CD4-positive, CD25-positive, alpha-beta regulatory T cell (primary cell): ENCODE data around the gene FRMD1. TPM values are rescaled to one million over a fixed set of nuclear protein-coding genes. Genes with fewer than 3 reads are reported as not detected.

ENCODE experiments used
- ATAC-seq, 2 donors: fragments of 150-1000 bp; cut with Tn5 transposase; one replicate each; pipeline ENCODE4 v1.10.0; 2021; ENCODE audit warnings: low read depth in 2 of 2, moderate number of reproducible peaks in 2 of 2, moderate library complexity in 1 of 2
- DNase-seq, 3 donors: peaks; one replicate each; pipeline versions ENCODE4 v3.0.0 to v3.0.0-alpha.2; 2012 to 2022; ENCODE audit warnings: mixed read lengths in 1 of 3
- H3K27ac ChIP-seq: one replicate; pipeline ENCODE4 v1.7.0; 2013; ENCODE audit warnings: mild to moderate bottlenecking, low read length; ENCODE audit not compliant: insufficient read depth, poor library complexity, severe bottlenecking
- H3K27me3 ChIP-seq: one replicate; pipeline ENCODE4 v1.7.0; 2013; ENCODE audit warnings: low read length; ENCODE audit not compliant: control insufficient read depth, insufficient read depth
- H3K36me3 ChIP-seq: one replicate; pipeline ENCODE4 v1.7.0; 2013; ENCODE audit warnings: mild to moderate bottlenecking, low read length, moderate library complexity; ENCODE audit not compliant: control insufficient read depth, insufficient read depth
- H3K4me1 ChIP-seq: 2 replicates; pipeline ENCODE4 v1.7.0; 2013; ENCODE audit warnings: mild to moderate bottlenecking, low read length; ENCODE audit not compliant: insufficient read depth, control insufficient read depth, poor library complexity, severe bottlenecking
- H3K4me3 ChIP-seq: one replicate; pipeline ENCODE4 v1.7.0; 2013; ENCODE audit warnings: low read depth, mild to moderate bottlenecking, low read length, moderate library complexity
- H3K9me3 ChIP-seq, 2 experiments: 1 replicate in 1 of 2; 2 replicates in 1 of 2; pipeline ENCODE4 v1.7.0; 2013; ENCODE audit warnings: low read length in 2 of 2, mild to moderate bottlenecking in 1 of 2, moderate library complexity in 1 of 2; ENCODE audit not compliant: control insufficient read depth in 2 of 2
- H3K27ac Mint-ChIP-seq, 3 donors: one replicate each; pipeline ENCODE4 v1.8.0; 2020 to 2022; ENCODE audit warnings: mild to moderate bottlenecking in 3 of 3, mixed read lengths in 3 of 3, moderate library complexity in 2 of 3
- H3K27me3 Mint-ChIP-seq: one replicate; pipeline ENCODE4 v1.8.0; 2022; ENCODE audit warnings: mild to moderate bottlenecking, mixed read lengths
- H3K36me3 Mint-ChIP-seq: one replicate; pipeline ENCODE4 v1.8.0; 2020; ENCODE audit warnings: mixed read lengths
- H3K4me1 Mint-ChIP-seq, 4 donors: one replicate each; pipeline ENCODE4 v1.8.0; 2020 to 2022; ENCODE audit warnings: mixed read lengths in 4 of 4, mild to moderate bottlenecking in 1 of 4
- H3K4me3 Mint-ChIP-seq, 4 donors: one replicate each; pipeline ENCODE4 v1.8.0; 2020 to 2022; ENCODE audit warnings: mild to moderate bottlenecking in 4 of 4, mixed read lengths in 4 of 4, moderate library complexity in 3 of 4
- H3K9me3 Mint-ChIP-seq, 7 donors: one replicate each; pipeline ENCODE4 v1.8.0; 2020 to 2022; ENCODE audit warnings: mixed read lengths in 7 of 7, mild to moderate bottlenecking in 3 of 7, moderate library complexity in 2 of 7
- polyA plus RNA-seq, 4 donors: library from polyadenylated mRNA; unstranded; fragments of 300-500 nt; fragmentation: Illumina TruSeq; gene quantifications; one replicate each; pipeline ENCODE4 v1.2.3, GENCODE V29; 2021
- total RNA-seq: library from RNA; stranded (reverse); gene quantifications from one replicate; pipeline ENCODE4 v1.2.3, GENCODE V29; 2022

FRMD1 gene
- total and polyA plus RNA-seq, 5 donors from 2014 or later = not detected

GRCh38 chr6:168053086-168053956 is 25.7 kb downstream of the FRMD1 start:
- Mint-ChIP-seq H3K9me3 (no peaks in the 10 kb centered on the region), H3K27ac (no peak overlapping the region), H3K4me3 (no peak overlapping the region), H3K4me1 (no peaks in the 10 kb centered on the region), H3K27me3 (no peaks in the 10 kb centered on the region), H3K36me3 (no peaks in the 10 kb centered on the region)
- no peaks in the 10 kb centered on the region for H3K4me1 ChIP-seq
- H3K9me3 ChIP-seq = no peaks in the 10 kb centered on the region
- H3K27me3 ChIP-seq = no peaks in the 10 kb centered on the region
- H3K27ac ChIP-seq = no peak overlapping the region
- no peaks in the 10 kb centered on the region for H3K36me3 ChIP-seq
- no peak overlapping the region for H3K4me3 ChIP-seq
- DNase-seq (no peak), ATAC-seq (no peak)

GRCh38 chr6:168052291-168052891 is 26.6 kb downstream of the FRMD1 start:
- ATAC-seq (no peak), DNase-seq (no peak)
- H3K9me3 Mint-ChIP-seq = no peaks in the 10 kb centered on the region
- H3K4me3 Mint-ChIP-seq = no peak overlapping the region
- Histone ChIP-seq H3K9me3 (no peaks in the 10 kb centered on the region), H3K27ac (no peak overlapping the region), H3K36me3 (no peaks in the 10 kb centered on the region), H3K4me3 (no peak overlapping the region), H3K4me1 (no peaks in the 10 kb centered on the region), H3K27me3 (no peaks in the 10 kb centered on the region)
- no peaks in the 10 kb centered on the region for H3K27me3 Mint-ChIP-seq
- H3K4me1 Mint-ChIP-seq = no peaks in the 10 kb centered on the region
- H3K36me3 Mint-ChIP-seq = no peaks in the 10 kb centered on the region
- H3K27ac Mint-ChIP-seq = no peak overlapping the region

GRCh38 chr6:168051648-168052047 is 27.4 kb downstream of the FRMD1 start:
- H3K4me1 Mint-ChIP-seq = no peaks in the 10 kb centered on the region
- no peak overlapping the region for H3K27ac Mint-ChIP-seq
- no peaks in the 10 kb centered on the region for H3K36me3 Mint-ChIP-seq
- Histone ChIP-seq H3K9me3 (no peaks in the 10 kb centered on the region), H3K27ac (no peak overlapping the region), H3K4me1 (no peaks in the 10 kb centered on the region), H3K27me3 (no peaks in the 10 kb centered on the region), H3K36me3 (no peaks in the 10 kb centered on the region), H3K4me3 (no peak overlapping the region)
- no peak for DNase-seq
- H3K9me3 Mint-ChIP-seq = no peaks in the 10 kb centered on the region
- H3K27me3 Mint-ChIP-seq = no peaks in the 10 kb centered on the region
- no peak overlapping the region for H3K4me3 Mint-ChIP-seq
- ATAC-seq = no peak

GRCh38 chr6:168050881-168051586 is 28.0 kb downstream of the FRMD1 start:
- H3K4me3 Mint-ChIP-seq = no peak overlapping the region
- no peaks in the 10 kb centered on the region for H3K9me3 Mint-ChIP-seq
- no peak overlapping the region for H3K4me3 ChIP-seq
- no peak overlapping the region for H3K27ac ChIP-seq
- H3K27me3 Mint-ChIP-seq = no peaks in the 10 kb centered on the region
- no peaks in the 10 kb centered on the region for H3K36me3 Mint-ChIP-seq
- H3K36me3 ChIP-seq = no peaks in the 10 kb centered on the region
- H3K27ac Mint-ChIP-seq = no peak overlapping the region
- DNase-seq (no peak), ATAC-seq (no peak)
- H3K27me3 ChIP-seq = no peaks in the 10 kb centered on the region
- H3K9me3 ChIP-seq = no peaks in the 10 kb centered on the region
- no peaks in the 10 kb centered on the region for H3K4me1 Mint-ChIP-seq
- no peaks in the 10 kb centered on the region for H3K4me1 ChIP-seq

GRCh38 chr6:168050225-168050880 is 28.7 kb downstream of the FRMD1 start:
- DNase-seq (no peak), ATAC-seq (no peak)
- H3K9me3 ChIP-seq = no peaks in the 10 kb centered on the region
- no peaks in the 10 kb centered on the region for H3K36me3 ChIP-seq
- Mint-ChIP-seq H3K36me3 (no peaks in the 10 kb centered on the region), H3K4me1 (no peaks in the 10 kb centered on the region), H3K4me3 (no peak overlapping the region), H3K9me3 (no peaks in the 10 kb centered on the region), H3K27me3 (no peaks in the 10 kb centered on the region), H3K27ac (no peak overlapping the region)
- no peaks in the 10 kb centered on the region for H3K27me3 ChIP-seq
- no peak overlapping the region for H3K4me3 ChIP-seq
- H3K4me1 ChIP-seq = no peaks in the 10 kb centered on the region
- H3K27ac ChIP-seq = no peak overlapping the region

GRCh38 chr6:168049706-168050224 is 29.2 kb downstream of the FRMD1 start:
- H3K27me3 Mint-ChIP-seq = no peaks in the 10 kb centered on the region
- H3K9me3 ChIP-seq = no peaks in the 10 kb centered on the region
- no peak overlapping the region for H3K27ac Mint-ChIP-seq
- no peaks in the 10 kb centered on the region for H3K4me1 Mint-ChIP-seq
- H3K27ac ChIP-seq = no peak overlapping the region
- no peaks in the 10 kb centered on the region for H3K36me3 ChIP-seq
- H3K4me3 ChIP-seq = no peak overlapping the region
- DNase-seq (no peak), ATAC-seq (no peak)
- no peaks in the 10 kb centered on the region for H3K27me3 ChIP-seq
- H3K4me1 ChIP-seq = no peaks in the 10 kb centered on the region
- H3K4me3 Mint-ChIP-seq = no peak overlapping the region
- H3K9me3 Mint-ChIP-seq = no peaks in the 10 kb centered on the region
- H3K36me3 Mint-ChIP-seq = no peaks in the 10 kb centered on the region

GRCh38 chr6:168049277-168049676 is 29.7 kb downstream of the FRMD1 start:
- no peak for ATAC-seq
- Mint-ChIP-seq H3K4me3 (no peak overlapping the region), H3K27ac (no peak overlapping the region), H3K36me3 (no peaks in the 10 kb centered on the region), H3K27me3 (no peaks in the 10 kb centered on the region), H3K4me1 (no peaks in the 10 kb centered on the region), H3K9me3 (no peaks in the 10 kb centered on the region)
- no peaks in the 10 kb centered on the region for H3K4me1 ChIP-seq
- no peak overlapping the region for H3K27ac ChIP-seq
- no peaks in the 10 kb centered on the region for H3K36me3 ChIP-seq
- no peak overlapping the region for H3K4me3 ChIP-seq
- no peaks in the 10 kb centered on the region for H3K9me3 ChIP-seq
- H3K27me3 ChIP-seq = no peaks in the 10 kb centered on the region
- DNase-seq = no peak
